GM23338 (cell line): ENCODE data around the gene CPAMD8. TPM values are rescaled to one million over a fixed set of nuclear protein-coding genes. Genes with fewer than 3 reads are reported as not detected.

Source experiments
- ATAC-seq: fragments of 200-7000 bp; cut with Tn5 transposase; 3 replicates; pipeline ENCODE4 v1.9.1; 2020
- DNase-seq: peaks from one replicate; pipeline ENCODE4 v3.0.0-alpha.2; 2015; ENCODE audit warnings: low spot score
- H2AFZ ChIP-seq: fragments of 200-600 bp; sonication (generic); 2 replicates; pipeline ENCODE4 v1.8.0; 2016; ENCODE audit warnings: antibody characterized with exemption, mild to moderate bottlenecking, moderate library complexity
- H3F3A ChIP-seq: fragments of 200-600 bp; sonication (generic); replicated peaks from 2 replicates; pipeline ENCODE4 v1.8.0; 2017; ENCODE audit warnings: antibody characterized with exemption, mixed run types, low read depth
- H3K27ac ChIP-seq: fragments of 200-600 bp; sonication (generic); 2 replicates; pipeline ENCODE4 v1.6.1; 2016; ENCODE audit warnings: low read depth
- H3K27me3 ChIP-seq: fragments of 200-600 bp; sonication (generic); 2 replicates; pipeline ENCODE4 v1.8.0; 2016; ENCODE audit warnings: mild to moderate bottlenecking, mixed run types, moderate library complexity; ENCODE audit not compliant: insufficient read depth
- H3K36me3 ChIP-seq: fragments of 200-600 bp; sonication (generic); 2 replicates; pipeline ENCODE4 v1.8.0; 2016; ENCODE audit warnings: mild to moderate bottlenecking; ENCODE audit not compliant: insufficient read depth
- H3K4me1 ChIP-seq: fragments of 200-600 bp; sonication (generic); 2 replicates; pipeline ENCODE4 v1.8.0; 2016; ENCODE audit warnings: mild to moderate bottlenecking, moderate library complexity; ENCODE audit not compliant: insufficient read depth
- H3K4me2 ChIP-seq: fragments of 200-600 bp; sonication (generic); 2 replicates; pipeline ENCODE4 v1.7.1; 2017; ENCODE audit warnings: mixed run types
- H3K4me3 ChIP-seq: fragments of 200-600 bp; sonication (generic); 2 replicates; pipeline ENCODE4 v1.6.1; 2016; ENCODE audit warnings: mixed run types
- H3K79me2 ChIP-seq: fragments of 200-600 bp; sonication (generic); replicated peaks from 2 replicates; pipeline ENCODE4 v1.8.0; 2017; ENCODE audit warnings: mild to moderate bottlenecking; ENCODE audit not compliant: insufficient read depth
- H3K9me2 ChIP-seq: fragments of 200-600 bp; sonication (generic); 2 replicates; pipeline ENCODE4 v1.8.0; 2017; ENCODE audit not compliant: insufficient read depth
- H4K20me1 ChIP-seq: fragments of 200-600 bp; sonication (generic); replicated peaks from 2 replicates; pipeline ENCODE4 v1.8.0; 2017; ENCODE audit warnings: mild to moderate bottlenecking; ENCODE audit not compliant: insufficient read depth
- H3K27ac Mint-ChIP-seq: 2 replicates; pipeline ENCODE4 v1.8.0; 2020; ENCODE audit warnings: inconsistent platforms, mild to moderate bottlenecking, moderate library complexity, mixed read lengths
- H3K27me3 Mint-ChIP-seq: 3 replicates; pipeline ENCODE4 v1.8.0; 2022; ENCODE audit warnings: low read depth, mild to moderate bottlenecking, moderate library complexity, mixed read lengths, inconsistent platforms; ENCODE audit not compliant: insufficient read depth, poor library complexity
- H3K36me3 Mint-ChIP-seq: 3 replicates; pipeline ENCODE4 v1.8.0; 2021; ENCODE audit warnings: low read depth, mild to moderate bottlenecking, inconsistent platforms, moderate library complexity, mixed read lengths
- H3K4me1 Mint-ChIP-seq: 3 replicates; pipeline ENCODE4 v1.8.0; 2020; ENCODE audit warnings: mild to moderate bottlenecking, inconsistent platforms, mixed read lengths
- H3K4me3 Mint-ChIP-seq: 3 replicates; pipeline ENCODE4 v1.8.0; 2021; ENCODE audit warnings: moderate library complexity, mild to moderate bottlenecking, inconsistent platforms, mixed read lengths
- H3K9me3 Mint-ChIP-seq: 3 replicates; pipeline ENCODE4 v1.8.0; 2020; ENCODE audit warnings: moderate library complexity, mild to moderate bottlenecking, inconsistent platforms, mixed read lengths
- CREB1 ChIP-seq: fragments of 250-450 bp; sonication (Bioruptor Pico); IDR thresholded peaks from 2 replicates; pipeline ENCODE4 v1.5.0; 2020; ENCODE audit warnings: low read depth, mild to moderate bottlenecking, moderate library complexity
- CTCF ChIP-seq, 2 experiments: fragments of 200-600 bp in 1 of 2; sonication (generic) in 1 of 2; conservative IDR thresholded peaks; 2 replicates each; pipeline versions ENCODE4 v1.5.1 to v1.6.1; 2016 to 2017; ENCODE audit warnings: antibody characterized with exemption in 2 of 2, low read depth in 2 of 2, mild to moderate bottlenecking in 2 of 2, moderate library complexity in 1 of 2
- EZH2 ChIP-seq: fragments of 200-600 bp; sonication (generic); IDR thresholded peaks from one replicate; pipeline ENCODE4 v1.8.0; 2017; ENCODE audit warnings: antibody characterized with exemption, mild to moderate bottlenecking, low read depth; ENCODE audit not compliant: unreplicated experiment
- EZH2phosphoT487 ChIP-seq: fragments of 200-600 bp; sonication (generic); IDR thresholded peaks from one replicate; pipeline ENCODE4 v1.8.1; 2018; ENCODE audit warnings: antibody characterized with exemption; ENCODE audit not compliant: unreplicated experiment
- JUNB ChIP-seq: IDR thresholded peaks from one replicate; pipeline ENCODE4 v1.6.1; 2016; ENCODE audit warnings: antibody characterized with exemption; ENCODE audit not compliant: unreplicated experiment
- NANOG ChIP-seq: IDR thresholded peaks from 2 replicates; pipeline ENCODE4 v1.6.1; 2016; ENCODE audit warnings: antibody characterized with exemption, borderline replicate concordance
- POLR2AphosphoS5 ChIP-seq: IDR thresholded peaks from 2 replicates; pipeline ENCODE4 v1.6.1; 2016; ENCODE audit warnings: antibody characterized with exemption, low read depth
- STAT1 ChIP-seq: IDR thresholded peaks from one replicate; pipeline ENCODE4 v1.6.1; 2016; ENCODE audit warnings: antibody characterized with exemption; ENCODE audit not compliant: unreplicated experiment
- ZNF114 ChIP-seq: fragments of 250-450 bp; sonication (Bioruptor Pico); IDR thresholded peaks from 2 replicates; pipeline ENCODE4 v1.5.0; 2020; ENCODE audit warnings: mild to moderate bottlenecking, moderate library complexity
- ZNF462 ChIP-seq: fragments of 250-450 bp; sonication (Bioruptor Pico); IDR thresholded peaks from 2 replicates; pipeline ENCODE4 v1.5.0; 2020; ENCODE audit warnings: mild to moderate bottlenecking, moderate library complexity
- polyA plus RNA-seq: library from polyadenylated mRNA; unstranded; fragments of >200 nt; fragmentation: Nextera tagmentation; extraction: Ambion mirVana; gene quantifications from 2 replicates; pipeline ENCODE4 v1.2.1, GENCODE V29; 2016
- total RNA-seq: library from RNA; depleted of rRNA; stranded (reverse); fragments of >200 nt; shearing (Covaris generic); gene quantifications from 2 replicates; pipeline ENCODE4 v1.2.3, GENCODE V29; 2014
- TF ChIP-seq, protein P1 (sequence below): IDR thresholded peaks from one replicate; pipeline ENCODE4 v1.6.1; 2018; ENCODE audit warnings: antibody characterized with exemption; ENCODE audit not compliant: unreplicated experiment

Gene CPAMD8
- total and polyA plus RNA-seq, 2 experiments from 2014 or later: 4.4 to 11.8 TPM

GRCh38 chr19:16915135-16915534 is 111.5 kb downstream of the CPAMD8 start:
- Histone ChIP-seq H4K20me1 (no peaks in the 10 kb centered on the region), H3K9me2 (no peaks in the 10 kb centered on the region), H3K79me2 (no peaks in the 10 kb centered on the region), H3K4me2 (no peak overlapping the region), H3K27ac (no peak overlapping the region), H3K4me1 (no peaks in the 10 kb centered on the region), H3F3A (no peaks in the 10 kb centered on the region), H3K36me3 (no peaks in the 10 kb centered on the region; the same call in 1 of the 2 replicates), H3K4me3 (no peak overlapping the region), H3K27me3 (no peaks in the 10 kb centered on the region), H2AFZ (no peak overlapping the region)
- Mint-ChIP-seq H3K36me3 (peaks cover 35% of the 10 kb centered on the region), H3K4me3 (no peak overlapping the region), H3K27me3 (peaks cover 2% of the 10 kb centered on the region), H3K9me3 (peaks cover 60% of the 10 kb centered on the region), H3K27ac (no peak overlapping the region), H3K4me1 (no peaks in the 10 kb centered on the region)
- ATAC-seq (no peak), DNase-seq (no peak)
- TF ChIP-seq EZH2 (no peak), STAT1 (no peak)

GRCh38 chr19:16914421-16914820 is 112.2 kb downstream of the CPAMD8 start:
- Histone ChIP-seq H3K79me2 (no peaks in the 10 kb centered on the region), H3K4me2 (no peak overlapping the region), H3K36me3 (no peaks in the 10 kb centered on the region; the same call in 1 of the 2 replicates), H3K9me2 (no peaks in the 10 kb centered on the region), H3F3A (no peaks in the 10 kb centered on the region), H3K27me3 (no peaks in the 10 kb centered on the region), H2AFZ (no peak overlapping the region), H3K4me1 (no peaks in the 10 kb centered on the region), H4K20me1 (no peaks in the 10 kb centered on the region), H3K27ac (no peak overlapping the region), H3K4me3 (no peak overlapping the region)
- DNase-seq: no peak
- H3K4me3 Mint-ChIP-seq: no peak overlapping the region
- H3K9me3 Mint-ChIP-seq: peaks cover 55% of the 10 kb centered on the region
- no peak overlapping the region for H3K27ac Mint-ChIP-seq
- no peaks in the 10 kb centered on the region for H3K4me1 Mint-ChIP-seq
- no peak for ATAC-seq
- peaks cover 30% of the 10 kb centered on the region for H3K36me3 Mint-ChIP-seq
- H3K27me3 Mint-ChIP-seq: peaks cover 2% of the 10 kb centered on the region
- TF ChIP-seq CREB1 (no peak), CTCF (conservative IDR thresholded peaks at IDR 0.05; ENCODE audit: low read depth in 2 of 2) (no peak), JUNB (no peak), ZNF114 (no peak), ZNF462 (CRISPR knock-in tag) (no peak), EZH2phosphoT487 (no peak), NANOG (no peak), EZH2 (no peak), STAT1 (no peak), POLR2AphosphoS5 (no peak)
- TF ChIP-seq, protein P1, sequence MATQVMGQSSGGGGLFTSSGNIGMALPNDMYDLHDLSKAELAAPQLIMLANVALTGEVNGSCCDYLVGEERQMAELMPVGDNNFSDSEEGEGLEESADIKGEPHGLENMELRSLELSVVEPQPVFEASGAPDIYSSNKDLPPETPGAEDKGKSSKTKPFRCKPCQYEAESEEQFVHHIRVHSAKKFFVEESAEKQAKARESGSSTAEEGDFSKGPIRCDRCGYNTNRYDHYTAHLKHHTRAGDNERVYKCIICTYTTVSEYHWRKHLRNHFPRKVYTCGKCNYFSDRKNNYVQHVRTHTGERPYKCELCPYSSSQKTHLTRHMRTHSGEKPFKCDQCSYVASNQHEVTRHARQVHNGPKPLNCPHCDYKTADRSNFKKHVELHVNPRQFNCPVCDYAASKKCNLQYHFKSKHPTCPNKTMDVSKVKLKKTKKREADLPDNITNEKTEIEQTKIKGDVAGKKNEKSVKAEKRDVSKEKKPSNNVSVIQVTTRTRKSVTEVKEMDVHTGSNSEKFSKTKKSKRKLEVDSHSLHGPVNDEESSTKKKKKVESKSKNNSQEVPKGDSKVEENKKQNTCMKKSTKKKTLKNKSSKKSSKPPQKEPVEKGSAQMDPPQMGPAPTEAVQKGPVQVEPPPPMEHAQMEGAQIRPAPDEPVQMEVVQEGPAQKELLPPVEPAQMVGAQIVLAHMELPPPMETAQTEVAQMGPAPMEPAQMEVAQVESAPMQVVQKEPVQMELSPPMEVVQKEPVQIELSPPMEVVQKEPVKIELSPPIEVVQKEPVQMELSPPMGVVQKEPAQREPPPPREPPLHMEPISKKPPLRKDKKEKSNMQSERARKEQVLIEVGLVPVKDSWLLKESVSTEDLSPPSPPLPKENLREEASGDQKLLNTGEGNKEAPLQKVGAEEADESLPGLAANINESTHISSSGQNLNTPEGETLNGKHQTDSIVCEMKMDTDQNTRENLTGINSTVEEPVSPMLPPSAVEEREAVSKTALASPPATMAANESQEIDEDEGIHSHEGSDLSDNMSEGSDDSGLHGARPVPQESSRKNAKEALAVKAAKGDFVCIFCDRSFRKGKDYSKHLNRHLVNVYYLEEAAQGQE: no peak
